Spleen (tissue), 11 donors: ENCODE measurements around the gene OSTF1. TPM values are rescaled to one million over a fixed set of nuclear protein-coding genes. Genes with fewer than 3 reads are reported as not detected.

Experiments
- DNase-seq: peaks from one replicate; pipeline ENCODE4 v3.0.0-alpha.2; 2020
- H3K27ac ChIP-seq, 8 donors: fragments of 200-600 bp; sonication (generic) in 7 of 8; 1 replicate in 4 of 8; 2 replicates in 4 of 8; pipeline versions ENCODE4 v1.5.0 to v1.8.0; 2016 to 2021; ENCODE audit warnings: inconsistent platforms in 4 of 8, mild to moderate bottlenecking in 4 of 8, moderate library complexity in 1 of 8
- H3K27me3 ChIP-seq, 7 donors: fragments of 200-600 bp; sonication (generic) in 6 of 7; replicated peaks in 1 of 7; 1 replicate in 4 of 7; 2 replicates in 3 of 7; pipeline versions ENCODE4 v1.5.0 to v1.8.0; 2016 to 2021; ENCODE audit warnings: inconsistent platforms in 3 of 7, mild to moderate bottlenecking in 1 of 7
- H3K36me3 ChIP-seq, 6 donors: fragments of 200-600 bp; sonication (generic) in 5 of 6; 1 replicate in 4 of 6; 2 replicates in 2 of 6; pipeline versions ENCODE4 v1.5.0 to v1.8.0; 2016 to 2021; ENCODE audit warnings: inconsistent platforms in 2 of 6
- H3K4me1 ChIP-seq, 6 donors: fragments of 200-600 bp; sonication (generic) in 5 of 6; 1 replicate in 3 of 6; 2 replicates in 3 of 6; pipeline versions ENCODE4 v1.5.0 to v1.8.0; 2016 to 2021; ENCODE audit warnings: inconsistent platforms in 3 of 6
- H3K4me3 ChIP-seq, 8 donors: fragments of 200-600 bp; sonication (generic) in 7 of 8; 1 replicate in 4 of 8; 2 replicates in 4 of 8; pipeline versions ENCODE4 v1.5.0 to v1.8.0; 2016 to 2021; ENCODE audit warnings: inconsistent platforms in 4 of 8, mild to moderate bottlenecking in 4 of 8, moderate library complexity in 2 of 8
- H3K9me3 ChIP-seq, 8 donors: fragments of 200-600 bp; sonication (generic) in 7 of 8; 1 replicate in 4 of 8; 2 replicates in 4 of 8; pipeline versions ENCODE4 v1.5.0 to v1.8.0; 2016 to 2021; ENCODE audit warnings: inconsistent platforms in 4 of 8
- POLR2A ChIP-seq, 3 donors: fragments of 450-650 bp; IDR thresholded peaks; one replicate each; pipeline ENCODE4 v1.5.1; 2017; ENCODE audit warnings: antibody characterized with exemption in 3 of 3, mild to moderate bottlenecking in 1 of 3
- POLR2AphosphoS5 ChIP-seq, 3 donors: sonication (generic); formaldehyde crosslinking; IDR thresholded peaks; one replicate each; pipeline ENCODE4 v1.5.1; 2017; ENCODE audit warnings: antibody characterized with exemption in 3 of 3
- WGBS, 5 donors: extraction: QIAGEN DNeasy Blood & Tissue Kit in 3 of 5; methylation state at CpG; one replicate each; pipeline versions ENCODE4 v1.1.5 to v1.1.7; 2013 to 2018; 5-methylcytosine and 5-hydroxymethylcytosine counted together
- intact Hi-C: fragments of 100-400 bp; cut with DNase I; formaldehyde crosslinking; loops from one replicate; pipeline ENCODE4 v1.15.0; 2023; ENCODE audit warnings: low total_unique reads
- polyA plus RNA-seq, 3 donors: library from polyadenylated mRNA; stranded (reverse); fragments of 200-250 nt; gene quantifications; one replicate each; pipeline ENCODE4 v1.2.1, GENCODE V29; 2013
- total RNA-seq, 7 donors: library from RNA; depleted of rRNA in 3 of 7; stranded (reverse); fragments of >200 nt in 3 of 7; fragmentation: NEBNext Ultra II Directional in 4 of 7; extraction: Animal tissue kit (Norgen Biotek cat#: 25700) in 4 of 7; gene quantifications; one replicate each; pipeline versions ENCODE4 v1.1.0 to v1.2.1, GENCODE V29; 2016 to 2021
- TF ChIP-seq, protein P1 (sequence below), 11 experiments: fragments of 200-600 bp in 7 of 11; fragments of 450-650 bp in 4 of 11; sonication (generic) in 4 of 11; IDR thresholded peaks in 8 of 11; conservative IDR thresholded peaks in 3 of 11; 1 replicate in 7 of 11; 2 replicates in 4 of 11; pipeline versions ENCODE4 v1.4.0 to v1.8.0; 2016 to 2021; ENCODE audit warnings: antibody characterized with exemption in 11 of 11, inconsistent platforms in 4 of 11, mild to moderate bottlenecking in 1 of 11
- donor health status: healthy with polysubstance abuse.
- donor health status: DM: no; HTN: no; CAD: no; lungs with moderate emphysema.
- donor health status: DM: no; HTN: no; CAD: no.
- donor health status: Bipolar disorder and iron deficiency.
- donor health status: healthy.
- donor health status: DM: no; HTN: no; CAD: no.
- donor health status: DM: yes; HTN: yes; CAD: no.

Gene OSTF1
- total and polyA plus RNA-seq, 10 donors = 58.4 to 123 (median 100) TPM

DNA sequence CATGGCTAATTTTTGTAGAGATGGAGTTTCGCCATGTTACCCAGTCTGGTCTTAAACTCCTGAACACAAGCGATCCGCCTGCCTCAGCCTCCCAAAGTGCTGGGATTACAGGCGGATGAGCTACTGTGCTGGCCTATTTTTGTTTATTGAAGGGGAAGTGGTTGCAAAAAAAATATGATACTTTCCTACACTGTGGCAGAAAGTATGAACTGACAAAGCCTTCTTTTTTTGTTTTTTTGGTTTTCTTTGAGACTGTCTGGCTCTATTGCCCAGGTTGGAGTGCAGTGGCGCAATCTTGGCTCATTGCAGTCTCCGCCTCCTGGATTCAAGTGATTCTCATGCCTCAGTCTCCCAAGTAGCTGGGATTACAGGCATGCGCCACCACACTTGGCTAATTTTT, 50.9 kb downstream of the OSTF1 start:
- H3K4me3 ChIP-seq = no peak overlapping the region
- peaks cover 0 to 7% (median 3%) of the 10 kb centered on the region in 8 donors for H3K9me3 ChIP-seq
- intact Hi-C loops = no loop called here
- H3K27me3 ChIP-seq = no peaks in the 10 kb centered on the region
- no peak for TF ChIP-seq POLR2AphosphoS5 (IDR thresholded peaks at IDR 0.05)
- TF ChIP-seq, protein P1, sequence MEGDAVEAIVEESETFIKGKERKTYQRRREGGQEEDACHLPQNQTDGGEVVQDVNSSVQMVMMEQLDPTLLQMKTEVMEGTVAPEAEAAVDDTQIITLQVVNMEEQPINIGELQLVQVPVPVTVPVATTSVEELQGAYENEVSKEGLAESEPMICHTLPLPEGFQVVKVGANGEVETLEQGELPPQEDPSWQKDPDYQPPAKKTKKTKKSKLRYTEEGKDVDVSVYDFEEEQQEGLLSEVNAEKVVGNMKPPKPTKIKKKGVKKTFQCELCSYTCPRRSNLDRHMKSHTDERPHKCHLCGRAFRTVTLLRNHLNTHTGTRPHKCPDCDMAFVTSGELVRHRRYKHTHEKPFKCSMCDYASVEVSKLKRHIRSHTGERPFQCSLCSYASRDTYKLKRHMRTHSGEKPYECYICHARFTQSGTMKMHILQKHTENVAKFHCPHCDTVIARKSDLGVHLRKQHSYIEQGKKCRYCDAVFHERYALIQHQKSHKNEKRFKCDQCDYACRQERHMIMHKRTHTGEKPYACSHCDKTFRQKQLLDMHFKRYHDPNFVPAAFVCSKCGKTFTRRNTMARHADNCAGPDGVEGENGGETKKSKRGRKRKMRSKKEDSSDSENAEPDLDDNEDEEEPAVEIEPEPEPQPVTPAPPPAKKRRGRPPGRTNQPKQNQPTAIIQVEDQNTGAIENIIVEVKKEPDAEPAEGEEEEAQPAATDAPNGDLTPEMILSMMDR (IDR thresholded peaks at IDR 0.05 in 8 of 11, conservative IDR thresholded peaks at IDR 0.05 in 3 of 11) = no peak
- no peak for TF ChIP-seq POLR2A (IDR thresholded peaks at IDR 0.05)
- peaks cover 0 to 78% (median 25%) of the 10 kb centered on the region in 6 donors for H3K4me1 ChIP-seq
- H3K36me3 ChIP-seq = peaks cover 0 to 100% (median 80%) of the 10 kb centered on the region in 6 donors
- peak overlapping the region in 4 of 8 donors; percentile 33 to 81 (median 45) for H3K27ac ChIP-seq
- 77 to 93% (median 83%) methylated on average over 7 of the region's 7 CpGs for WGBS, 5 donors
- no peak for DNase-seq

- peaks cover 0 to 87% (median 25%) of the 10 kb centered on the region in 6 donors for H3K4me1 ChIP-seq
- TF ChIP-seq, protein P1 (IDR thresholded peaks at IDR 0.05 in 8 of 11, conservative IDR thresholded peaks at IDR 0.05 in 3 of 11) = no peak
- no peak for TF ChIP-seq POLR2A (IDR thresholded peaks at IDR 0.05)
- TF ChIP-seq POLR2AphosphoS5 (IDR thresholded peaks at IDR 0.05) = no peak
- DNase-seq = no peak
- H3K27ac ChIP-seq = peak overlapping the region in 3 of 8 donors; percentile 55 to 81 (median 78)
- intact Hi-C loops = no loop called here
- 85 to 98% (median 96%) methylated on average over 3 of the region's 3 CpGs for WGBS, 5 donors
- H3K27me3 ChIP-seq = no peaks in the 10 kb centered on the region
- H3K36me3 ChIP-seq = peaks cover 0 to 100% (median 79%) of the 10 kb centered on the region in 6 donors
- H3K4me3 ChIP-seq = no peak overlapping the region
- H3K9me3 ChIP-seq = peaks cover 0 to 17% (median 10%) of the 10 kb centered on the region in 8 donors
Measured at GRCh38 chr9:75140261-75140660, 51.9 kb downstream of the OSTF1 start.

- peaks cover 0 to 100% (median 73%) of the 10 kb centered on the region in 6 donors for H3K36me3 ChIP-seq
- peak overlapping the region in 1 of 8 donors; percentile 16 for H3K4me3 ChIP-seq
- no peaks in the 10 kb centered on the region for H3K27me3 ChIP-seq
- H3K4me1 ChIP-seq = peaks cover 2 to 98% (median 37%) of the 10 kb centered on the region in 6 donors
- intact Hi-C loops = no loop called here
- WGBS, 5 donors = 0 to 26% (median 13%) methylated on average over 1 to 2 of the region's 2 CpGs
- no peak for DNase-seq
- H3K9me3 ChIP-seq = peaks cover 0 to 17% (median 10%) of the 10 kb centered on the region in 8 donors
- H3K27ac ChIP-seq = peak overlapping the region; percentile 23 to 83 (median 68)
- TF ChIP-seq, protein P1 (IDR thresholded peaks at IDR 0.05 in 8 of 11, conservative IDR thresholded peaks at IDR 0.05 in 3 of 11) = no peak
- no peak for TF ChIP-seq POLR2A (IDR thresholded peaks at IDR 0.05)
- peak in 1 of 3 donors; percentile 77 for TF ChIP-seq POLR2AphosphoS5 (IDR thresholded peaks at IDR 0.05)
Measured at GRCh38 chr9:75142202-75142601, 53.9 kb downstream of the OSTF1 start.

- DNase-seq = no peak
- peaks cover 0 to 90% (median 48%) of the 10 kb centered on the region in 6 donors for H3K36me3 ChIP-seq
- intact Hi-C loops = no loop called here
Measured at GRCh38 chr9:75146229-75146628, 57.9 kb downstream of the OSTF1 start.

More at GRCh38 chr9:75146229-75146628, 57.9 kb downstream of the OSTF1 start:
- TF ChIP-seq POLR2A (IDR thresholded peaks at IDR 0.05) (no peak), POLR2AphosphoS5 (IDR thresholded peaks at IDR 0.05) (no peak)
- TF ChIP-seq, protein P1 (IDR thresholded peaks at IDR 0.05 in 8 of 11, conservative IDR thresholded peaks at IDR 0.05 in 3 of 11) = no peak
- peak overlapping the region in 4 of 8 donors; percentile 11 to 79 (median 52) for H3K27ac ChIP-seq
- no peak overlapping the region for H3K4me3 ChIP-seq
- H3K4me1 ChIP-seq = peaks cover 5 to 98% (median 68%) of the 10 kb centered on the region in 6 donors
- no peaks in the 10 kb centered on the region for H3K27me3 ChIP-seq
- H3K9me3 ChIP-seq = peaks cover 0 to 17% (median 10%) of the 10 kb centered on the region in 8 donors
- 83 to 95% (median 93%) methylated on average over 3 of the region's 3 CpGs for WGBS, 5 donors
